ENCODE results near the gene RCBTB1.
"Not testable (repeated sequence)": the region's sequence is repeated elsewhere in the genome, so short reads cannot be mapped to it uniquely, and the experiment has no call there.

DNA sequence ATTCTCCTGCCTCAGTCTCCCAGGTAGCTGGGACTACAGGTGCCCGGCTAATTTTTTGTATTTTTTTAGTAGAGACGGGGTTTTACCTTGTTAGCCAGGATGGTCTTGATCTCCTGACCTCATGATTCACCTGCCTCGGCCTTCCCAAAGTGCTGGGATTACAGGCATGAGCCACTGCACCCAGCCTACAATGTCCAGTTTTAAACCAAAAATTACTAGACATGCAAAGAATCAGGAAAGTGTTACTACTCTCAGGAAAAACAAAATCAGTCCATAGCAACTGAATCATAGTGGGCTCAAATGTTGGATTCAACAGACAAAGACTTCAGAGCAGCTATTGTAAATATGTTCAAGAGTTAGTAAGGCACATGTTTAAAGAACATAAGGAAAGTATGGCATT, 26.7 kb upstream of the RCBTB1 start:
- TF ChIP-seq, protein P1, sequence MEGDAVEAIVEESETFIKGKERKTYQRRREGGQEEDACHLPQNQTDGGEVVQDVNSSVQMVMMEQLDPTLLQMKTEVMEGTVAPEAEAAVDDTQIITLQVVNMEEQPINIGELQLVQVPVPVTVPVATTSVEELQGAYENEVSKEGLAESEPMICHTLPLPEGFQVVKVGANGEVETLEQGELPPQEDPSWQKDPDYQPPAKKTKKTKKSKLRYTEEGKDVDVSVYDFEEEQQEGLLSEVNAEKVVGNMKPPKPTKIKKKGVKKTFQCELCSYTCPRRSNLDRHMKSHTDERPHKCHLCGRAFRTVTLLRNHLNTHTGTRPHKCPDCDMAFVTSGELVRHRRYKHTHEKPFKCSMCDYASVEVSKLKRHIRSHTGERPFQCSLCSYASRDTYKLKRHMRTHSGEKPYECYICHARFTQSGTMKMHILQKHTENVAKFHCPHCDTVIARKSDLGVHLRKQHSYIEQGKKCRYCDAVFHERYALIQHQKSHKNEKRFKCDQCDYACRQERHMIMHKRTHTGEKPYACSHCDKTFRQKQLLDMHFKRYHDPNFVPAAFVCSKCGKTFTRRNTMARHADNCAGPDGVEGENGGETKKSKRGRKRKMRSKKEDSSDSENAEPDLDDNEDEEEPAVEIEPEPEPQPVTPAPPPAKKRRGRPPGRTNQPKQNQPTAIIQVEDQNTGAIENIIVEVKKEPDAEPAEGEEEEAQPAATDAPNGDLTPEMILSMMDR (IDR thresholded peaks at IDR 0.05), result not testable (repeated sequence)
- TF ChIP-seq POLR2A (IDR thresholded peaks at IDR 0.05), result not testable (repeated sequence)
